Colonic mucosa (tissue), 4 donors: ENCODE results near the gene CMAS. TPM values are rescaled to one million over a fixed set of nuclear protein-coding genes. Genes with fewer than 3 reads are reported as not detected.
"Not testable (repeated sequence)": the region's sequence is repeated elsewhere in the genome, so short reads cannot be mapped to it uniquely, and the experiment has no call there.

ENCODE experiments used
- DNase-seq: peaks from one replicate; pipeline ENCODE4 v3.0.0-alpha.2; 2020
- H3K27ac ChIP-seq: fragments of 200-600 bp; one replicate; pipeline ENCODE4 v1.8.0; 2021
- H3K27me3 ChIP-seq: fragments of 200-600 bp; one replicate; pipeline ENCODE4 v1.8.0; 2021
- H3K36me3 ChIP-seq: fragments of 200-600 bp; one replicate; pipeline ENCODE4 v1.8.0; 2021
- H3K4me1 ChIP-seq: fragments of 200-600 bp; one replicate; pipeline ENCODE4 v1.8.0; 2021; ENCODE audit warnings: mild to moderate bottlenecking
- H3K4me3 ChIP-seq: fragments of 200-600 bp; one replicate; pipeline ENCODE4 v1.8.0; 2021
- H3K9ac ChIP-seq, 2 donors: one replicate each; pipeline ENCODE4 v1.7.0; 2013; ENCODE audit warnings: control low read depth in 2 of 2, low read depth in 2 of 2, low read length in 2 of 2
- H3K9me3 ChIP-seq: fragments of 200-600 bp; one replicate; pipeline ENCODE4 v1.8.0; 2021
- CTCF ChIP-seq: fragments of 200-600 bp; IDR thresholded peaks from one replicate; pipeline ENCODE4 v1.8.0; 2022; ENCODE audit warnings: antibody characterized with exemption, mild to moderate bottlenecking
- intact Hi-C: fragments of 100-400 bp; cut with DNase I; formaldehyde crosslinking; loops from one replicate; pipeline ENCODE4 v1.14.1; 2022
- total RNA-seq, 2 donors: library from RNA; stranded (reverse); fragmentation: NEBNext Ultra II Directional in 1 of 2; extraction: Animal tissue kit (Norgen Biotek cat#: 25700) in 1 of 2; gene quantifications; one replicate each; pipeline ENCODE4 v1.2.1, GENCODE V29; 2021
- donor health status: healthy.
- donor health status: DM: no; HTN: no; CAD: no.
- donor health status: DM: no; HTN: no; CAD: no.

The CMAS gene
- total RNA-seq, 2 donors from 2014 or later, result 126 to 189 TPM

DNA sequence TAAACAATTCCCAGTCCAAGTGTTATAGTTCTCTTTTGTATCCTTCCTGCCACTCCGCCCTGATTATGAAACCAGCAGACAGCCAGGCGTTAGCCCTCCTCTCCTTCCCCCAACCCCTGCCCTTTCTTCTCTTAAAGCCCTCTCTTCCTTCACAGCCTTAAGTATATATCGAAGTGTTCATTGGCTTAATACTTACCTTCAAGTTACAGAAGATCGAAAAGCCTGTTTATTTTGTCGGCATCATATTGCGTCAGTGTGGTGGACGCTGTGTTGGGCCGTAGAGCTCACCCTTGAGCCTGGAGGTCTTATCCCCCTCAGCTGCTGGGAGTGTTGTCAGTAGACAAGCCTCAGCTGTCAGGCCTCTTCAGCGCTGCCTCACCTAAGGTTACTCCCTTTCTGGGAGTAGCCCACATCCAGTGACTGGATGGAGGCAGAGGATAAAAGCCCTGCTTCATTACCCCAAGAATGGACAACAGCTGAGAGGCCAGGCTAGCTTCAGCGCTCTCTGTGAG is 36.2 kb downstream of the CMAS start:
- Histone ChIP-seq H3K9me3 (no peaks in the 10 kb centered on the region), H3K4me1 (no peaks in the 10 kb centered on the region), H3K9ac (no peak overlapping the region), H3K27me3 (no peaks in the 10 kb centered on the region), H3K4me3 (no peak overlapping the region), H3K27ac (no peak overlapping the region), H3K36me3 (no peaks in the 10 kb centered on the region)
- no peak for TF ChIP-seq CTCF
- DNase-seq, result no peak
- intact Hi-C loops, result loop anchor here (5.0 kb wide), 2 partner anchors 360 to 375 kb away; no protein-coding TSS in a partner anchor

DNA sequence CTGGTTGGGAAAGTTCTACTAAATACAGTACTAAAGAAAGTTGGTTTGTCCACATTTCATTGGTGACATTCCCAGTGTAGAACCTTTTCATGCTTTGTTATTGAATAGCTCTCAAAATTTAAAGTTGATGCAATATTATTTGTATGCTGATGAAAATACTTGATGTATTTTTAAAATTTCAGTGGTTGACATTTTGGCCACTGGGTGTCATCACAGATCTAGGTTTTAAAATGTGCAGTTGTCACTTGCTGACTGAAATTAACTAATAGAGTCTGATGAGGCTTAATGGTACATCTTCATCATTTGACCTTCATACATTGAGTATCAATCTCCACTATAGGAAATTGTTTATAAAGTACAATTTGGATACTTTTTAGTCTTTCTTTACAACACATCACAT is 37.1 kb downstream of the CMAS start:
- Histone ChIP-seq H3K9ac (no peak overlapping the region), H3K4me3 (no peak overlapping the region), H3K36me3 (no peaks in the 10 kb centered on the region), H3K27ac (no peak overlapping the region), H3K9me3 (no peaks in the 10 kb centered on the region), H3K27me3 (no peaks in the 10 kb centered on the region), H3K4me1 (no peaks in the 10 kb centered on the region)
- intact Hi-C loops, result loop anchor here (5.0 kb wide), 2 partner anchors 359 to 374 kb away; no protein-coding TSS in a partner anchor
- peak; percentile 13 for TF ChIP-seq CTCF
- no peak for DNase-seq

DNA sequence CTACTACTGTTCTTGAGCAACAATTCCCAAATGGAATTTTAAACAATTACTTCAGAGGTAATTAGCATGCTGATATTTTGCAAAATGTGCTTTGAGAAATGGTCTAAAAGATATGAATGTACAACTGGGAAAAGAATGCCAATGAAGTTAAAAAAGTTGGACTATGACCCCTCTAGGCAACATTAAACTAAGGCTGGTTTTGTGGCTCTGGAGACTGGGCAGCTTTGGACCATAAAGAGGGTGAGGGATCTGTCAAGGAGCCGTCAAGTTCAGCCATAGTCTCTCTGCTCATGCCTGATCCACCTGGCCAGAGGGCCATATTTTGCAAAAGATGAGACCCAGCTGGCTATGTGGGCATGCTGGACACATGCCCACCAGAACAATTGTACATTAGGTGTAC is 38.8 kb downstream of the CMAS start:
- Histone ChIP-seq H3K4me3 (no peak overlapping the region), H3K9ac (no peak overlapping the region), H3K4me1 (no peaks in the 10 kb centered on the region), H3K36me3 (no peaks in the 10 kb centered on the region), H3K27me3 (no peaks in the 10 kb centered on the region), H3K27ac (no peak overlapping the region), H3K9me3 (no peaks in the 10 kb centered on the region)
- TF ChIP-seq CTCF, result no peak
- no peak for DNase-seq
- intact Hi-C loops, result loop anchor here (5.0 kb wide), 3 partner anchors 252 to 372 kb away; no protein-coding TSS in a partner anchor

- no peak for DNase-seq
- Histone ChIP-seq H3K27me3 (no peaks in the 10 kb centered on the region), H3K9ac (no peak overlapping the region), H3K4me1 (no peaks in the 10 kb centered on the region), H3K36me3 (no peaks in the 10 kb centered on the region), H3K9me3 (no peaks in the 10 kb centered on the region), H3K4me3 (no peak overlapping the region), H3K27ac (no peak overlapping the region)
- TF ChIP-seq CTCF, result no peak
- intact Hi-C loops, result loop anchor here (5.0 kb wide), 1 partner anchor 248 kb away; no protein-coding TSS in a partner anchor
Observed at GRCh38 chr12:22088886-22089285, 42.9 kb downstream of the CMAS start.

DNA sequence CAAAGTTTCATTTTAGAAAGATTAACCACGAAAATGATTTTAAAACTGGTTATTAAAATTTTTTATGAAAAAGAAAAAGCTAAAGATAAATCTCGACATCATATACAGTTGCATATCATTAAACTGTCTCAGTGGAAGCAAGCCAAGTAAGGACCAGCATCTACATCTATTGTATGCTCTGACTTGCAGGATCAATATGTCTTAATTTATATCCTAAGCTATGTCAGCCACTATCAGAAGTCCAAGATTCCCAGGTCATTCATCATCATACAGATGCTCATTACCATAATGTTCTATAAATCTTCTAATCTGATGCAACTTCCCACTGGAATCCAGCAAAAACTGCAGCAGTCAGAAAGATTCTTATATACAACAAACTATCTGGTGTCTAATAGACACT is 43.5 kb downstream of the CMAS start:
- Histone ChIP-seq H3K4me3 (no peak overlapping the region), H3K9ac (no peak overlapping the region), H3K27me3 (no peaks in the 10 kb centered on the region), H3K36me3 (no peaks in the 10 kb centered on the region), H3K4me1 (no peaks in the 10 kb centered on the region), H3K27ac (no peak overlapping the region), H3K9me3 (no peaks in the 10 kb centered on the region)
- intact Hi-C loops, result loop anchor here (5.0 kb wide), 1 partner anchor 248 kb away; no protein-coding TSS in a partner anchor
- no peak for TF ChIP-seq CTCF
- DNase-seq, result no peak

GRCh38 chr12:22099062-22099461 is 53.0 kb downstream of the CMAS start:
- H3K4me3 ChIP-seq, intact Hi-C loops, H3K36me3 ChIP-seq, H3K27ac ChIP-seq, DNase-seq, H3K9ac ChIP-seq, H3K9me3 ChIP-seq, H3K27me3 ChIP-seq, H3K4me1 ChIP-seq: not testable (repeated sequence)
